HFFc6 (cell line): ENCODE measurements around the gene EEF1E1. TPM values are rescaled to one million over a fixed set of nuclear protein-coding genes. Genes with fewer than 3 reads are reported as not detected.

Source experiments
- DNase-seq: peaks from one replicate; pipeline ENCODE4 v3.0.0-alpha.2; 2018
- H3K27ac Mint-ChIP-seq: 2 replicates; pipeline ENCODE4 v1.8.0; 2020; ENCODE audit warnings: mild to moderate bottlenecking, mixed read lengths
- H3K27me3 Mint-ChIP-seq: 2 replicates; pipeline ENCODE4 v1.8.0; 2021; ENCODE audit warnings: mild to moderate bottlenecking, moderate library complexity, mixed read lengths; ENCODE audit not compliant: insufficient read depth
- H3K36me3 Mint-ChIP-seq: 2 replicates; pipeline ENCODE4 v1.8.0; 2021; ENCODE audit warnings: low read depth, mixed read lengths
- H3K4me1 Mint-ChIP-seq: 2 replicates; pipeline ENCODE4 v1.8.0; 2020; ENCODE audit warnings: low read depth, mixed read lengths
- H3K4me3 Mint-ChIP-seq: 2 replicates; pipeline ENCODE4 v1.8.0; 2020; ENCODE audit warnings: mild to moderate bottlenecking, moderate library complexity, mixed read lengths
- H3K9me3 Mint-ChIP-seq: 2 replicates; pipeline ENCODE4 v1.8.0; 2020; ENCODE audit warnings: mild to moderate bottlenecking, mixed read lengths
- total RNA-seq, 6 experiments: library from RNA; stranded (reverse); fragmentation: NEBNext Ultra II Directional; extraction: Animal tissue kit (Norgen Biotek cat#: 25700); gene quantifications; 2 replicates in 1 of 6; 3 replicates in 5 of 6; pipeline ENCODE4 v1.2.3, GENCODE V29; 2021
- TF ChIP-seq, protein P1 (sequence below): fragments of 200-600 bp; sonication (generic); IDR thresholded peaks from 2 replicates; pipeline ENCODE4 v1.5.0; 2021; ENCODE audit warnings: antibody characterized with exemption, mild to moderate bottlenecking

EEF1E1 gene
- total RNA-seq, 6 experiments from 2014 or later = 36.7 to 43.0 (median 41.8) TPM

DNA sequence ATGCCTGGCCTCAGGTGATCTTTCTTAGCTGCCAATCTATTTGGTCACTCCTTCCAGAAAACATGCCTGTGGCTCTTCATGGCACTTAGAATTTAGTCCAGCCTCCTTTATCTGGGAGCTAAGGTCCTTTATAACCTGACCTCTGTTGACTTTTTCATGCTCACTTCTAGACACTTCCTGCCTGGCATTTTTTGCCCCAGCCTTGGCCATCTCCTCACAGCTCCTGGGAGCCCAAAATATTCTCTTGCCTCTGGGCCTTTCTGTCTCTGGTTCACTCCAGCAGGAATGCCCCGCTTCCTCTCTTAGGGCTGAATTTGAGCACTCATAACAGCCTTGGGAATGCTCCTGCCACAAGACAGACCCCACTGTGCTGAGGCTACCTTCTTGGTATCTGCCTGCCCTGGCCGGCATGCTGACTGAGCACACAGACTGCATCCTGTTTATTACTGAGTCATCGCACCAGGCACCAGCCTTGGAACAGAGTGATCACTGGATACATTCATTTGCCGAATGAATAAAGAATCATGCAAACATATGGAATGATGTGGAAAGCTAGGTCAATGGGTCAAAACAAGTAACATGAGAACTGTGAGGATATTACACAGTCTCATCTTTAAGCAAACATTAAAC, 5.8 kb upstream of the EEF1E1 start:
- peak; percentile 92 for DNase-seq
- Mint-ChIP-seq H3K36me3 (no peaks in the 10 kb centered on the region), H3K27ac (peak overlapping the region; percentile 94), H3K4me3 (peak overlapping the region; percentile 75), H3K27me3 (no peaks in the 10 kb centered on the region), H3K9me3 (no peaks in the 10 kb centered on the region), H3K4me1 (peaks cover 47% of the 10 kb centered on the region)
- TF ChIP-seq, protein P1, sequence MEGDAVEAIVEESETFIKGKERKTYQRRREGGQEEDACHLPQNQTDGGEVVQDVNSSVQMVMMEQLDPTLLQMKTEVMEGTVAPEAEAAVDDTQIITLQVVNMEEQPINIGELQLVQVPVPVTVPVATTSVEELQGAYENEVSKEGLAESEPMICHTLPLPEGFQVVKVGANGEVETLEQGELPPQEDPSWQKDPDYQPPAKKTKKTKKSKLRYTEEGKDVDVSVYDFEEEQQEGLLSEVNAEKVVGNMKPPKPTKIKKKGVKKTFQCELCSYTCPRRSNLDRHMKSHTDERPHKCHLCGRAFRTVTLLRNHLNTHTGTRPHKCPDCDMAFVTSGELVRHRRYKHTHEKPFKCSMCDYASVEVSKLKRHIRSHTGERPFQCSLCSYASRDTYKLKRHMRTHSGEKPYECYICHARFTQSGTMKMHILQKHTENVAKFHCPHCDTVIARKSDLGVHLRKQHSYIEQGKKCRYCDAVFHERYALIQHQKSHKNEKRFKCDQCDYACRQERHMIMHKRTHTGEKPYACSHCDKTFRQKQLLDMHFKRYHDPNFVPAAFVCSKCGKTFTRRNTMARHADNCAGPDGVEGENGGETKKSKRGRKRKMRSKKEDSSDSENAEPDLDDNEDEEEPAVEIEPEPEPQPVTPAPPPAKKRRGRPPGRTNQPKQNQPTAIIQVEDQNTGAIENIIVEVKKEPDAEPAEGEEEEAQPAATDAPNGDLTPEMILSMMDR = no peak

DNA sequence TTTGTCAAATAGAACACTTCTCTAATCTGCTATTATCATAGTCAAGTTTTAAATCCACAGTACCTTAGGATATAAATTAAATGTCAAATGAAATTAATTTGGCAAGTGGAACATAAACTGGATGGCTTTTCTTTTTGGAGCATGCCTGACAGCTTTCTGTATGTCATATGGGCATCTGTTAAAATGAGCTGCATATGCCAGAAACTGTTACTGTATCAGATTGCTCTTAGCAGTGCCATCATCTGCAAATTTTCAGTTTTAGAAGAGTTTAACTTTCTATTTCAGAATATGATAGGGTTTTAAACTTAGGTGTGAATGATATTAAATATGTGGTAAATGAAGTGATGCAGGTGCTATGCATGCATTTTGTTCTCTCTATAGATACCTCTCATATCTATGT, 3.4 kb upstream of the EEF1E1 start:
- peaks cover 49% of the 10 kb centered on the region for H3K4me1 Mint-ChIP-seq
- H3K36me3 Mint-ChIP-seq = peaks cover 6% of the 10 kb centered on the region; the same call in 1 of the 2 replicates
- TF ChIP-seq, protein P1 = no peak
- no peak overlapping the region for H3K27ac Mint-ChIP-seq
- no peak for DNase-seq
- no peaks in the 10 kb centered on the region for H3K9me3 Mint-ChIP-seq
- no peaks in the 10 kb centered on the region for H3K27me3 Mint-ChIP-seq
- H3K4me3 Mint-ChIP-seq = no peak overlapping the region

DNA sequence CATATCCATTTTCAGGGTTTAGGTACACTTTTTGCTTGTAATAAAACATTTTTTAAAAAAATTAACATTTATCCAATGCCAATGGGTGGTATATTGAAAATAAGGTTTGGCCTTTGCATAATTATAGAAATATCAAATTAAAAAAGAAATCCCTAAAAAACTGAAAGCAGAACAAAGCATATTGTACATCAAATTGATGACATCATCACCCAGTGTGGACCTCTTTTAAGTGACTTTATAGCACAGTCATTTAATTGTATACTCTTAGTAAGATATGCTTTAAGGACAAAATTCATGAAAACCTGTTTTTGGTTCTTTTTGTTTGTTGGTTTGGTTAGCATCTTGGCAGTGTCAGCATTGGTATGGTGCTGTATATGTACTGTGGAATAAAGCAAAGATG, 1.4 kb upstream of the EEF1E1 start:
- no peak for DNase-seq
- TF ChIP-seq, protein P1 = no peak
- Mint-ChIP-seq H3K9me3 (no peaks in the 10 kb centered on the region), H3K36me3 (peaks cover 14% of the 10 kb centered on the region), H3K4me1 (peaks cover 50% of the 10 kb centered on the region), H3K27ac (no peak overlapping the region), H3K4me3 (no peak overlapping the region), H3K27me3 (no peaks in the 10 kb centered on the region)

DNA sequence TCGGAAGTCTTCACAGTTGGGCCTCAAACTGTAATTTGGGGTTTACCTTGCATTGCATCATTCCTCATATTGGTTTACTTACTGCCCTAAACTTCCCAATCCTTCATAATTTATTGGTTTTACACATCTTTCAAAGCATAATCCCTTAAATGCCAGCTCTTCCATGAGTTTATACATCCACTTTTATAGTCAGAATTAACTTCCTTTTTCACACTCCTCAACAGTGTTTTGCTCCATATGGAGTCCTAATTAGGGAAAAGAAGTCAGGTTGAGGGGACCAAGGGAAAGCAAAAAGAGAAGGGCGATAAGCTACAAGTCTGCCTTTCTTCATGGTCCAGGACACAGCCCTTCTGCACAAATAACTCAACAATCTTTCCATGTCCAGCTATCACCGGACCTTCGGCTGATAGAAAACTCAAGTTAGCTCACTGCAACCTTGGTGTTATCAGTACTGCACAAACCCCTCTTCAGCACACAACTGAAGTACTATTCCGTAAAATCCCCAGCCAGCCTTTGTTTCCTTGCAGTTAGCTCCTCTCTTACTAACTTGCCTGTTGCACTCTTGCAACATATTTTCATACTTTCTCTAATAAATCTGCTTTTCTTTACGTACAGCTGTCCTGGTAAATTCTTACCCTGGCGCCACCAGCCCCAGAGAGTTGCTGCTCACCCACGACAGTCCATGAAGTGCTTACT, 2.0 kb downstream of the EEF1E1 start:
- TF ChIP-seq, protein P1 = no peak
- H3K9me3 Mint-ChIP-seq = no peaks in the 10 kb centered on the region
- no peak for DNase-seq
- peaks cover 23% of the 10 kb centered on the region for H3K36me3 Mint-ChIP-seq
- no peaks in the 10 kb centered on the region for H3K27me3 Mint-ChIP-seq
- H3K4me1 Mint-ChIP-seq = peaks cover 21% of the 10 kb centered on the region
- peak overlapping the region; percentile 11; the same call in 1 of the 2 replicates for H3K27ac Mint-ChIP-seq
- peak overlapping the region; percentile 39; the same call in 1 of the 2 replicates for H3K4me3 Mint-ChIP-seq

DNA sequence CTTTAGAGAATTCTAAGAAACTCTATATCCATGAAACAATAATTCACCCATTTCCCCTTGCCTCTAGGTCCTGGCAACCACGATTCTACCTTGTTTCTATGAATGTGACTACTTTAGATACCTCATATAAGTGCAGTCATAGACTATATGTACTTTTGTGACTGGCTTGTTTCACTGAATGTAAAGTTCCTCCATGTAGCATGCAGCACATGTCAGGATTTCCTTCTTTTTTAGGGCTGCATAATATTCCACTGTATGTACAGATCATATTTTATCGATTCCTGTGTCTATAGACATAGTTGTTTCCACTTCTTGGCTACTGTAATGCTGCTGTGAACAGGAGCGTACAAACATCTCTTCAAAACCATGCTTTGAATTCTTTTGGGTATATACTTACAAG, 11.7 kb downstream of the EEF1E1 start:
- TF ChIP-seq, protein P1 = no peak
- no peaks in the 10 kb centered on the region for H3K27me3 Mint-ChIP-seq
- no peak overlapping the region for H3K27ac Mint-ChIP-seq
- H3K36me3 Mint-ChIP-seq = peaks cover 65% of the 10 kb centered on the region
- peaks cover 7% of the 10 kb centered on the region for H3K9me3 Mint-ChIP-seq
- DNase-seq = no peak
- peaks cover 15% of the 10 kb centered on the region for H3K4me1 Mint-ChIP-seq
- no peak overlapping the region for H3K4me3 Mint-ChIP-seq
